Ishikawa (cell line): ENCODE data around the gene GPD1L.

Source experiments
- CEBPB ChIP-seq: IDR thresholded peaks from 2 replicates; pipeline ENCODE4 v1.6.1; 2012
- CREB1 ChIP-seq: IDR thresholded peaks from 2 replicates; pipeline ENCODE4 v1.6.1; 2012; ENCODE audit warnings: low read depth
- EGR1 ChIP-seq: IDR thresholded peaks from 2 replicates; pipeline ENCODE4 v1.6.1; 2012
- EP300 ChIP-seq: IDR thresholded peaks from 2 replicates; pipeline ENCODE4 v1.6.1; 2012; ENCODE audit warnings: borderline replicate concordance
- FOXM1 ChIP-seq: IDR thresholded peaks from 2 replicates; pipeline ENCODE4 v1.6.1; 2012; ENCODE audit warnings: low read depth, borderline replicate concordance
- MAX ChIP-seq: IDR thresholded peaks from 2 replicates; pipeline ENCODE4 v1.6.1; 2012
- NFIC ChIP-seq: IDR thresholded peaks from 2 replicates; pipeline ENCODE4 v1.6.1; 2012
- RAD21 ChIP-seq: IDR thresholded peaks from 2 replicates; pipeline ENCODE4 v1.6.1; 2012; ENCODE audit warnings: low read depth
- REST ChIP-seq: IDR thresholded peaks from 2 replicates; pipeline ENCODE4 v1.6.1; 2012; ENCODE audit warnings: low read depth, mild to moderate bottlenecking
- TAF1 ChIP-seq: IDR thresholded peaks from 2 replicates; pipeline ENCODE4 v1.6.1; 2012; ENCODE audit warnings: low read depth, mild to moderate bottlenecking
- TCF12 ChIP-seq: IDR thresholded peaks from 2 replicates; pipeline ENCODE4 v1.6.1; 2012; ENCODE audit warnings: low read depth
- TEAD4 ChIP-seq: IDR thresholded peaks from 2 replicates; pipeline ENCODE4 v1.6.1; 2012
- USF1 ChIP-seq: IDR thresholded peaks from 2 replicates; pipeline ENCODE4 v1.6.1; 2012
- YY1 ChIP-seq: IDR thresholded peaks from 2 replicates; pipeline ENCODE4 v1.6.1; 2012; ENCODE audit warnings: low read depth
- ZBTB7A ChIP-seq: IDR thresholded peaks from 2 replicates; pipeline ENCODE4 v1.6.1; 2012; ENCODE audit warnings: low read depth

GPD1L gene

GRCh38 chr3:32076566-32076965 lies 29.9 kb upstream of the GPD1L start:
- no peak for TF ChIP-seq YY1
- TF ChIP-seq MAX, result no peak
- TF ChIP-seq USF1, result no peak
- no peak for TF ChIP-seq REST
- TF ChIP-seq FOXM1, result no peak

GRCh38 chr3:32077260-32078084 lies 28.9 kb upstream of the GPD1L start:
- TF ChIP-seq REST (no peak), FOXM1 (no peak), TCF12 (no peak), MAX (no peak), RAD21 (no peak), EP300 (no peak)

- TF ChIP-seq YY1, result no peak
- no peak for TF ChIP-seq TCF12
- TF ChIP-seq TAF1, result no peak
- no peak for TF ChIP-seq CREB1
- TF ChIP-seq EGR1, result no peak
- TF ChIP-seq NFIC, result no peak
- TF ChIP-seq EP300, result no peak
- TF ChIP-seq FOXM1, result no peak
- TF ChIP-seq ZBTB7A, result no peak
- TF ChIP-seq MAX, result no peak
- TF ChIP-seq REST, result no peak
- no peak for TF ChIP-seq CEBPB
- no peak for TF ChIP-seq TEAD4
- no peak for TF ChIP-seq USF1
Measured at GRCh38 chr3:32078085-32078634, 28.3 kb upstream of the GPD1L start.

GRCh38 chr3:32078864-32079263 lies 27.6 kb upstream of the GPD1L start:
- TF ChIP-seq TCF12 (no peak), REST (no peak), CEBPB (no peak), RAD21 (no peak)
